HEK293T (cell line): ENCODE measurements around the gene RCOR2.

Experiments
- CTCF ChIA-PET: fragments of 350-600 bp; formaldehyde crosslinking; extraction: SDS; loops from one replicate; lab custom pipeline; 2021; ENCODE audit warnings: antibody characterized with exemption, inconsistent platforms; lab: Yijun Ruan, JAX
- POLR2A ChIA-PET: fragments of 350-600 bp; formaldehyde crosslinking; extraction: SDS; loops from one replicate; lab custom pipeline; 2020; ENCODE audit warnings: antibody characterized with exemption, inconsistent platforms; lab: Yijun Ruan, JAX
- DNase-seq: peaks from one replicate; pipeline ENCODE4 v3.0.0; 2012; ENCODE audit warnings: mixed read lengths; ENCODE audit errors: extremely low spot score
- ARNT ChIP-seq: fragments of 450-650 bp; IDR thresholded peaks from 2 replicates; pipeline ENCODE4 v1.6.1; 2017; ENCODE audit warnings: mild to moderate bottlenecking
- BHLHE40 ChIP-seq: fragments of 450-650 bp; IDR thresholded peaks from 2 replicates; pipeline ENCODE4 v1.6.1; 2016; ENCODE audit warnings: mild to moderate bottlenecking, moderate library complexity, borderline replicate concordance
- CTBP1 ChIP-seq: fragments of 450-650 bp; IDR thresholded peaks from 2 replicates; pipeline ENCODE4 v1.6.1; 2016; ENCODE audit warnings: borderline replicate concordance
- ELF4 ChIP-seq: fragments of 450-650 bp; IDR thresholded peaks from 2 replicates; pipeline ENCODE4 v1.6.1; 2017; ENCODE audit warnings: antibody characterized with exemption
- FOXA1 ChIP-seq: fragments of 450-650 bp; IDR thresholded peaks from 2 replicates; pipeline ENCODE4 v1.6.1; 2016; ENCODE audit warnings: mild to moderate bottlenecking
- FOXK2 ChIP-seq: fragments of 450-650 bp; IDR thresholded peaks from 2 replicates; pipeline ENCODE4 v1.6.1; 2016; ENCODE audit warnings: mild to moderate bottlenecking
- FOXM1 ChIP-seq: fragments of 450-650 bp; IDR thresholded peaks from 2 replicates; pipeline ENCODE4 v1.6.1; 2017; ENCODE audit warnings: mild to moderate bottlenecking, borderline replicate concordance
- HDGF ChIP-seq: fragments of 450-650 bp; IDR thresholded peaks from 2 replicates; pipeline ENCODE4 v1.6.1; 2017; ENCODE audit warnings: antibody characterized with exemption, borderline replicate concordance
- L3MBTL2 ChIP-seq: fragments of 450-650 bp; conservative IDR thresholded peaks from 2 replicates; pipeline ENCODE4 v1.6.1; 2016; ENCODE audit warnings: mild to moderate bottlenecking
- LEF1 ChIP-seq: fragments of 450-650 bp; IDR thresholded peaks from 2 replicates; pipeline ENCODE4 v1.6.1; 2017; ENCODE audit warnings: mild to moderate bottlenecking, borderline replicate concordance
- NFRKB ChIP-seq: fragments of 450-650 bp; IDR thresholded peaks from 2 replicates; pipeline ENCODE4 v1.6.1; 2016; ENCODE audit warnings: mild to moderate bottlenecking, moderate library complexity
- PKNOX1 ChIP-seq: fragments of 450-650 bp; IDR thresholded peaks from 2 replicates; pipeline ENCODE4 v1.6.1; 2016
- SP1 ChIP-seq: fragments of 450-650 bp; IDR thresholded peaks from 2 replicates; pipeline ENCODE4 v1.6.1; 2017
- SUZ12 ChIP-seq: fragments of 450-650 bp; IDR thresholded peaks from 2 replicates; pipeline ENCODE4 v1.6.1; 2016; ENCODE audit warnings: mild to moderate bottlenecking
- TARDBP ChIP-seq: fragments of 450-650 bp; IDR thresholded peaks from 2 replicates; pipeline ENCODE4 v1.6.1; 2016
- ZNF384 ChIP-seq: fragments of 450-650 bp; IDR thresholded peaks from 2 replicates; pipeline ENCODE4 v1.6.1; 2016

Gene RCOR2

GRCh38 chr11:63951779-63952536 lies 35.0 kb upstream of the RCOR2 start:
- CTCF ChIA-PET, result interaction anchor here (0.7 kb wide), 1 partner anchor 18 kb away, joined by 3 read pairs; no protein-coding TSS in a partner anchor
- POLR2A ChIA-PET, result interaction anchor here (0.8 kb wide), 1 partner anchor 15 kb away, joined by 3 read pairs; no protein-coding TSS in a partner anchor
- no peak for DNase-seq
- no peak for TF ChIP-seq HDGF
- no peak for TF ChIP-seq NFRKB
- no peak for TF ChIP-seq ZNF384
- TF ChIP-seq BHLHE40, result no peak
- TF ChIP-seq FOXM1, result no peak
- no peak for TF ChIP-seq LEF1
- TF ChIP-seq ARNT, result no peak
- TF ChIP-seq L3MBTL2, result no peak
- TF ChIP-seq ELF4, result no peak
- TF ChIP-seq CTBP1, result no peak
- no peak for TF ChIP-seq FOXA1
- no peak for TF ChIP-seq SUZ12
- no peak for TF ChIP-seq SP1
- no peak for TF ChIP-seq PKNOX1
- no peak for TF ChIP-seq TARDBP
- no peak for TF ChIP-seq FOXK2

DNA sequence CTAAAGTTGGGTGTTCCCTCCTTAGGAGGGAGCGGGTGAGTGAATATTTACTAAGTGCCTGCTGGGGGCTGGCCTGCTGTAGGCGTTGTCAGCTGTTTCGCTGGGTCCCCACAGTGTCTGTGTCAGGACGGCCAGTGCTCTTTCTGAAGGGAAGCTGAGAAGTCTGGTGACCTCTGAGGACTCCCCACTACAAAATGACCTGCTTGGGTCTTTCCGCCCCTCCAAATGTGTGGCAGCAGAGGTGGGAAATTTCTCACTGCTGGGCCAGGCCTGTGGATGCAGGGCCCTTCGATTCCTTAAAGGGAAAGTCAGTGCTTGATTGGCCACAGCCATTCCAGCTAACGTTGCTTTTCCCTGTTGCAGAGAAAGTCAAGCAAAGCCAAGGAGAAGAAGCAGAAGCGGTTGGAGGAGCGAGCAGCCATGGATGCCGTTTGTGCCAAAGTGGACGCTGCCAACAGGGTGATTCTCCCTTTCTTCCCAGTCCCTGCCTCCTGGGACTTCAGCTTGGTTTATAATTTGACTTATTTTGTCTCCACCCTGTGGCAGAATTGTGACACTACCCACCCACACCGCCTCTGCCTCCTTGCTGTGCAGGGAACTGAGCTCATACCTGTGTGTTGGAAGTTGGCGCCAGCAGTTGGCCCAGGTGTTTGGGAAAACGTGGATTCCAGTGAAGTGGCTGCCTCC lies 28.7 kb upstream of the RCOR2 start:
- peak; percentile 71 for DNase-seq
- ChIA-PET POLR2A (interaction anchor here (0.7 to 1.9 kb wide), 4 partner anchors 13 to 115 kb away, joined by 3 to 10 read pairs (median 6); partner anchors contain the start of genes COX8A and RCOR2), CTCF (interaction anchor here (0.6 to 2.3 kb wide), 20 partner anchors 10 to 466 kb away, joined by 3 to 17 read pairs (median 4); partner anchors contain the start of genes COX8A, MARK2, RCOR2 and ZFTA)
- TF ChIP-seq ELF4 (no peak), BHLHE40 (no peak), FOXK2 (no peak), HDGF (no peak)

DNA sequence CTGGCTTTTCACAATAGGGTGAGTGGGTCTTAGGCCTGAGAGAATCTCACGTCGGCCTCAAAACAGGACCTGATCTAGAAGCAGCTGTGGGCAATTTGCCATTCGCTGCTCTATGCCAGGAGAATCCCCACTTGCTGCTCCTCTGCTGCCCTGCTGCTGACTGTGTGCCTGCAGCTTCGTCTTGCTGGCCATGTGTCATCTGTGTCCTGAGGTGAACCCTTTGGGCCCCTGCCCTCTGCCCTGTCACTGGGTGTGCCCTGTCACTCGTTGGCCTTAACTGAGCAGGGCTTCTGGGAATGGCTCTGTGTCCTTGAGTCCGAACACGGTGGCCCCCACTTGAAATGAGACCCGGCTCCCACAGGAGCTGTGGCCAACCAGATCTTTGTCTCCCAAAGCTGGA lies 28.0 kb upstream of the RCOR2 start:
- no peak for DNase-seq
- ChIA-PET POLR2A (interaction anchor here (1.0 to 1.9 kb wide), 4 partner anchors 28 to 115 kb away, joined by 3 to 10 read pairs (median 5); partner anchors contain the start of genes COX8A and RCOR2), CTCF (interaction anchor here (0.8 to 2.3 kb wide), 6 partner anchors 11 to 176 kb away, joined by 3 to 17 read pairs (median 6); partner anchors contain the start of genes MARK2 and ZFTA)
- TF ChIP-seq L3MBTL2, result no peak
- TF ChIP-seq ARNT, result no peak
- no peak for TF ChIP-seq FOXA1
- no peak for TF ChIP-seq NFRKB
- no peak for TF ChIP-seq SP1
- no peak for TF ChIP-seq PKNOX1
- no peak for TF ChIP-seq TARDBP
- TF ChIP-seq ZNF384, result no peak
- no peak for TF ChIP-seq LEF1

- no peak for TF ChIP-seq FOXK2
- TF ChIP-seq SP1, result no peak
- TF ChIP-seq FOXM1, result no peak
- no peak for TF ChIP-seq ZNF384
- TF ChIP-seq CTBP1, result no peak
- no peak for TF ChIP-seq SUZ12
- TF ChIP-seq BHLHE40, result no peak
- TF ChIP-seq L3MBTL2, result no peak
- TF ChIP-seq TARDBP, result no peak
- no peak for TF ChIP-seq LEF1
- TF ChIP-seq FOXA1, result no peak
- TF ChIP-seq NFRKB, result no peak
- no peak for TF ChIP-seq HDGF
- no peak for DNase-seq
- ChIA-PET POLR2A (interaction anchor here (0.6 to 0.9 kb wide), 2 partner anchors 28 to 104 kb away, joined by 3 read pairs; partner anchors contain the start of gene MARK2), CTCF (no interaction called here)
Measured at GRCh38 chr11:63942803-63943202, 25.8 kb upstream of the RCOR2 start.

GRCh38 chr11:63941901-63942300 lies 24.9 kb upstream of the RCOR2 start:
- DNase-seq, result no peak
- POLR2A ChIA-PET, result no interaction called here
- CTCF ChIA-PET, result interaction anchor here (0.6 kb wide), 1 partner anchor 29 kb away, joined by 9 read pairs; no protein-coding TSS in a partner anchor
- TF ChIP-seq LEF1, result no peak
- TF ChIP-seq FOXM1, result no peak
- TF ChIP-seq FOXK2, result no peak
- no peak for TF ChIP-seq ELF4
- no peak for TF ChIP-seq CTBP1
- TF ChIP-seq BHLHE40, result no peak
- TF ChIP-seq PKNOX1, result no peak
- TF ChIP-seq ARNT, result no peak
- no peak for TF ChIP-seq TARDBP
- no peak for TF ChIP-seq SP1
- TF ChIP-seq FOXA1, result no peak
- TF ChIP-seq NFRKB, result no peak
- TF ChIP-seq SUZ12, result no peak
- TF ChIP-seq L3MBTL2, result no peak
- TF ChIP-seq HDGF, result no peak
- TF ChIP-seq ZNF384, result no peak
